MM.1S (cell line): ENCODE results near the gene SLC11A2.
"Not testable (repeated sequence)": the region's sequence is repeated elsewhere in the genome, so short reads cannot be mapped to it uniquely, and the experiment has no call there.

ENCODE experiments used
- DNase-seq: peaks from one replicate; pipeline ENCODE4 v3.0.0-alpha.2; 2015
- H2AFZ ChIP-seq: fragments of 300-600 bp; sonication (generic); 2 replicates; pipeline ENCODE4 v1.6.0; 2016; ENCODE audit warnings: antibody characterized with exemption, low read length
- H3F3A ChIP-seq: fragments of 300-600 bp; sonication (generic); 2 replicates; pipeline ENCODE4 v1.6.1; 2016; ENCODE audit warnings: mild to moderate bottlenecking, antibody characterized with exemption, low read length, moderate library complexity, mixed read lengths; ENCODE audit not compliant: insufficient read depth
- H3K27ac ChIP-seq: fragments of 300-600 bp; sonication (generic); 2 replicates; pipeline ENCODE4 v1.5.1; 2016; ENCODE audit warnings: mild to moderate bottlenecking, low read length
- H3K27me3 ChIP-seq: fragments of 300-600 bp; sonication (generic); replicated peaks from 2 replicates; pipeline ENCODE4 v1.6.0; 2016; ENCODE audit warnings: low read length; ENCODE audit not compliant: insufficient read depth
- H3K36me3 ChIP-seq: fragments of 300-600 bp; sonication (generic); replicated peaks from 2 replicates; pipeline ENCODE4 v1.6.1; 2016; ENCODE audit warnings: mild to moderate bottlenecking, low read length, mixed read lengths; ENCODE audit not compliant: insufficient read depth
- H3K4me1 ChIP-seq: fragments of 300-600 bp; sonication (generic); 2 replicates; pipeline ENCODE4 v1.6.1; 2016; ENCODE audit warnings: low read length, mixed read lengths
- H3K4me2 ChIP-seq: fragments of 300-600 bp; sonication (generic); 2 replicates; pipeline ENCODE4 v1.6.0; 2016; ENCODE audit warnings: low read depth, low read length
- H3K4me3 ChIP-seq: fragments of 300-600 bp; sonication (generic); 2 replicates; pipeline ENCODE4 v1.5.1; 2016; ENCODE audit warnings: low read length, mixed read lengths
- H3K79me2 ChIP-seq: fragments of 300-600 bp; sonication (generic); 2 replicates; pipeline ENCODE4 v1.6.1; 2016; ENCODE audit warnings: mixed run types, low read length, mixed read lengths
- H3K9ac ChIP-seq: fragments of 300-600 bp; sonication (generic); 2 replicates; pipeline ENCODE4 v1.6.1; 2016; ENCODE audit warnings: low read length, mixed read lengths
- H3K9me2 ChIP-seq: fragments of 300-600 bp; sonication (generic); replicated peaks from 2 replicates; pipeline ENCODE4 v1.6.1; 2016; ENCODE audit warnings: mild to moderate bottlenecking, low read length, mixed read lengths; ENCODE audit not compliant: insufficient read depth
- H3K9me3 ChIP-seq: fragments of 300-600 bp; sonication (generic); replicated peaks from 2 replicates; pipeline ENCODE4 v1.6.1; 2016; ENCODE audit warnings: mild to moderate bottlenecking, low read length, mixed read lengths; ENCODE audit not compliant: insufficient read depth
- H4K20me1 ChIP-seq: fragments of 300-600 bp; sonication (generic); 2 replicates; pipeline ENCODE4 v1.6.1; 2016; ENCODE audit warnings: mild to moderate bottlenecking, low read length, moderate library complexity, mixed read lengths; ENCODE audit not compliant: insufficient read depth
- CTCF ChIP-seq: fragments of 300-600 bp; sonication (generic); IDR thresholded peaks from 2 replicates; pipeline ENCODE4 v1.5.1; 2016; ENCODE audit warnings: antibody characterized with exemption, low read length, mixed read lengths
- EZH2 ChIP-seq: fragments of 300-600 bp; sonication (generic); optimal IDR thresholded peaks from 2 replicates; pipeline ENCODE3; 2017; ENCODE audit warnings: low read depth, mild to moderate bottlenecking, antibody characterized with exemption, low read length, mixed read lengths
- EZH2phosphoT487 ChIP-seq: fragments of 300-600 bp; sonication (generic); IDR thresholded peaks from 2 replicates; pipeline ENCODE4 v1.6.1; 2018; ENCODE audit warnings: antibody characterized with exemption, low read length

SLC11A2 gene

GRCh38 chr12:50932787-50933280 is 93.3 kb downstream of the SLC11A2 start:
- Histone ChIP-seq H3K36me3 (peaks cover 9% of the 10 kb centered on the region; the same call in 1 of the 2 replicates), H3K9me3 (no peaks in the 10 kb centered on the region), H3K9ac (no peak overlapping the region), H3K4me3 (no peak overlapping the region), H3K79me2 (peaks cover 48% of the 10 kb centered on the region), H3K27me3 (no peaks in the 10 kb centered on the region), H3K27ac (no peak overlapping the region), H3K4me2 (no peak overlapping the region), H3K9me2 (no peaks in the 10 kb centered on the region), H2AFZ (no peak overlapping the region), H3K4me1 (peaks cover 11% of the 10 kb centered on the region), H3F3A (peaks cover 10% of the 10 kb centered on the region), H4K20me1 (peaks cover 15% of the 10 kb centered on the region; the same call in 1 of the 2 replicates)
- TF ChIP-seq CTCF (no peak), EZH2 (no peak), EZH2phosphoT487 (no peak)
- no peak for DNase-seq

GRCh38 chr12:50930477-50930876 is 95.7 kb downstream of the SLC11A2 start:
- H3K9ac ChIP-seq, H3K4me2 ChIP-seq, H3K9me3 ChIP-seq, H2AFZ ChIP-seq, H3K9me2 ChIP-seq, H3K27me3 ChIP-seq, H3K4me3 ChIP-seq, H3K27ac ChIP-seq, DNase-seq, H3K36me3 ChIP-seq: not testable (repeated sequence)
- H3K4me1 ChIP-seq, result peaks cover 11% of the 10 kb centered on the region
- H3F3A ChIP-seq, result peaks cover 32% of the 10 kb centered on the region
- H3K79me2 ChIP-seq, result peaks cover 72% of the 10 kb centered on the region
- peaks cover 15% of the 10 kb centered on the region; the same call in 1 of the 2 replicates for H4K20me1 ChIP-seq

- Histone ChIP-seq H3K4me3 (peak overlapping the region; percentile 84; the same call in 1 of the 2 replicates), H3K4me2 (peak overlapping the region; percentile 61), H4K20me1 (peaks cover 15% of the 10 kb centered on the region; the same call in 1 of the 2 replicates), H3F3A (peaks cover 38% of the 10 kb centered on the region), H3K9me2 (no peaks in the 10 kb centered on the region), H3K9me3 (no peaks in the 10 kb centered on the region), H3K27me3 (no peaks in the 10 kb centered on the region), H3K36me3 (peaks cover 9% of the 10 kb centered on the region; the same call in 1 of the 2 replicates), H2AFZ (no peak overlapping the region), H3K9ac (no peak overlapping the region), H3K4me1 (peaks cover 11% of the 10 kb centered on the region), H3K79me2 (peaks cover 78% of the 10 kb centered on the region), H3K27ac (no peak overlapping the region)
- TF ChIP-seq EZH2phosphoT487, result no peak
- no peak for TF ChIP-seq EZH2
- no peak for TF ChIP-seq CTCF
- no peak for DNase-seq
Observed at GRCh38 chr12:50929831-50930230, 96.4 kb downstream of the SLC11A2 start.
